GM12872 (cell line): ENCODE measurements around the gene ABCC10.

Experiments
- TF ChIP-seq, protein P1 (sequence below): IDR thresholded peaks from 3 replicates; pipeline ENCODE4 v1.5.1; 2011; ENCODE audit warnings: low read depth, mild to moderate bottlenecking, low read length, moderate library complexity; ENCODE audit not compliant: insufficient read depth

The ABCC10 gene

DNA sequence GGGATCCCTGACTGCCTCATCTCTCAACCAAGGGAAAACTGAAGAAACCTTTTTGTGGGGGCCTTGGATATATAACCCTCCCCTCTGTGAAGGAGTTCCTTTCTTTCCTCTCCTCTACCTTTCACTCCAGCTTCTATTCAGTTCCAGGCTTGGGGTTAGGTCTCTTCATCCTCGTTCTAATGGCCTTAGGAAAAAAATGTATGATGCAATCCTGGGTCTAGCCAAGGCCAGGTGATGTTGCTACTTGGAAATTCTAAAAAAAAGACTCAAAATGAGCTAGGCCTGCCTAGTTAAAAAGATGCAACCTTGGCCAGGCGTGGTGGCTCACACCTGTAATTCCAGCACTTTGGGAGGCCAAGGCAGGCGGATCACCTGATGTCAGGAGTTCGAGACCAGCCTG is 7.6 kb downstream of the ABCC10 start:
- TF ChIP-seq, protein P1, sequence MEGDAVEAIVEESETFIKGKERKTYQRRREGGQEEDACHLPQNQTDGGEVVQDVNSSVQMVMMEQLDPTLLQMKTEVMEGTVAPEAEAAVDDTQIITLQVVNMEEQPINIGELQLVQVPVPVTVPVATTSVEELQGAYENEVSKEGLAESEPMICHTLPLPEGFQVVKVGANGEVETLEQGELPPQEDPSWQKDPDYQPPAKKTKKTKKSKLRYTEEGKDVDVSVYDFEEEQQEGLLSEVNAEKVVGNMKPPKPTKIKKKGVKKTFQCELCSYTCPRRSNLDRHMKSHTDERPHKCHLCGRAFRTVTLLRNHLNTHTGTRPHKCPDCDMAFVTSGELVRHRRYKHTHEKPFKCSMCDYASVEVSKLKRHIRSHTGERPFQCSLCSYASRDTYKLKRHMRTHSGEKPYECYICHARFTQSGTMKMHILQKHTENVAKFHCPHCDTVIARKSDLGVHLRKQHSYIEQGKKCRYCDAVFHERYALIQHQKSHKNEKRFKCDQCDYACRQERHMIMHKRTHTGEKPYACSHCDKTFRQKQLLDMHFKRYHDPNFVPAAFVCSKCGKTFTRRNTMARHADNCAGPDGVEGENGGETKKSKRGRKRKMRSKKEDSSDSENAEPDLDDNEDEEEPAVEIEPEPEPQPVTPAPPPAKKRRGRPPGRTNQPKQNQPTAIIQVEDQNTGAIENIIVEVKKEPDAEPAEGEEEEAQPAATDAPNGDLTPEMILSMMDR: no peak

DNA sequence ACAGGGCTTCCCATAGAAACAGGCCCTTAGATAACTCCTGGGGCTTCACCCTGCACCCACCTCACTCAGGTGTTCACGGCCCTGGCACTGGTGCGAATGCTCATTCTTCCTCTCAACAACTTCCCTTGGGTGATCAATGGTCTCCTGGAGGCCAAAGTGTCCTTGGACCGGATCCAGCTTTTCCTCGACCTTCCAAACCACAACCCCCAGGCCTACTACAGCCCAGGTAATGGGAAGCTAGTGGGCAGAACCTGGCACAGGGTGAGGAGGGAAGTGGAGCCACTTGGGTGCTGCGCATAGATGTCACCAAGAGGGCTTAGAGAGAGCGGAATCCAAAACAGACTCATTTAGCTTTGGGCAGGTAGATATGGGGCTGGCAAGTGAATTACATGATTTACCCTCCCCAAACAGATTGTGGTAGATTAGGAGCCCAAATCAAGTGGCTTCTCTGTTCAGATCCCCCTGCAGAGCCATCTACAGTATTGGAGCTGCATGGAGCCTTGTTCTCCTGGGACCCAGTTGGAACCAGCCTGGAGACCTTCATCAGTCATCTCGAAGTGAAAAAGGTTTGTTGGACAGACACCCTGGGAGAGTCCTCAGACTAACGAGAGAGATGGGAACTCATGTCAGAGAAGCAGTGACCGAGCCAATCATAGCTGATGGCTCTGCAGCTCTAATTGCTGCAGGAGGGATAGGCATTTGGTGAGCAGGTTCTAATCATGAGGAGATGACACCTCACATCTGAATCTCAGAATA is 8.5 kb downstream of the ABCC10 start:
- TF ChIP-seq, protein P1: no peak

DNA sequence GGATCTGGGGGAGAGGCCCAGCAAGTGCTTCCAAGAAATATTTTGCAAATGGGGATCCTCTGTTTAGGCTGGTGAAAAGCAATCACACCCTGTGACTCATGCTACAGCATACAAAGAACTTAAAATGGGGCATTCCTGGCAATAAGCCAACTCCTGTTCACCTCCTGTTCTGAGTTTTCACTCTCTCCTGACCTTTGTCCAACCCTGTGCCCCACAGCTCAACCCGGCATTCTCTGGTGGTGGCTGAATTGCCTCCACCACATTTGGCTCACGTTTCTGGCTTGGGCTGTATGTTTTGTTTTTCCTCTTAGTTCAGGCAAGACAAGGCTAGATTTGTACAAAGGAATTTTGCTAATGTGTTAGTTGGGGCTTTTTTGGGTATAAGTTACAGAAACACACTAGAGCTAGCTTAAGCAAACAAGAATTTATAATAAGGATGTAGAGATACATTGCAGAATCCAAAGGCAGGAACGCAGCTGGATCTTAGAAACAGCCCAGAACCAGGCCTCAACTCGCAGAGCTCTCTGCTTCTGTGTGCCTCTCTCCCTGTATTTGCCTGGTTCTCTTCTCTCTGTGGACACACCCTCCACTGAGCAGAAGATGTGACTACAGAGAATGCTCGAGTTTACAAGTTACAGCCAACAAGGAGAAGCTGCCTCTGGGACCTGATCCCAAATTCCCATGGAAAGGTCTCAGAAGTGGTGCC is 9.4 kb downstream of the ABCC10 start:
- TF ChIP-seq, protein P1: no peak

DNA sequence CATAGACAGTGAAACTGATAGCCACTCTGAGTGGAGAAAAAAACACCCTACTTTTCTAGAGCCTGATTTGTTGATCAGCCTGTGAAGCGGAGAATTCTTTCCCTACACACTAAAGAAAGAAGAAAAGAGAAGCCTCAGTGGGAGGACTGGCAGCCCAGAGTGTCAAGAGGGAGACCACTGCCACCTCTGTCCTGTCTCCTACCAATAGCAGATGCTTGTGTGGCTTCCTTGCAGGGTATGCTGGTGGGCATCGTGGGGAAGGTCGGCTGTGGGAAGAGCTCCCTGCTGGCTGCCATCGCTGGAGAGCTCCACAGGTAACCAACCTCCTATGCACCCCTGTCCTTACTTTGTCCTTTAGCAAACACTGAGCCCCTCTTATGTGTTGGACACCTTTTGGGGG is 10.4 kb downstream of the ABCC10 start:
- TF ChIP-seq, protein P1: no peak

DNA sequence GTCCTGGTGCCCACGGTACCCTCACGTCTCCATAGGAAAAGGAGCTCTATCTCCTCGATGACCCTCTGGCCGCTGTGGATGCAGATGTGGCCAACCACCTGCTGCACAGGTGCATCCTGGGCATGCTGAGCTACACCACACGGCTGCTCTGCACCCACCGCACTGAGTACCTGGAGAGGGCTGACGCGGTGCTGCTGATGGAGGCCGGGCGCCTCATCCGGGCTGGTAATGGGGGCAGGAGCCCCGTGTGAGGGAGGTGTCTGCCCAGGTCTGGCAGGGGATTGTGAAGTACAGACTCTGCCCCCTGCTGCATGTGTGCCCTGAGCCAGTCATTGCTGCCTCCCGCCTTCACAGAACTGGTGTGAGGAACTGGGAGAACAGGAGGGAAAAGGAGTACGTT is 15.6 kb downstream of the ABCC10 start:
- TF ChIP-seq, protein P1: no peak

DNA sequence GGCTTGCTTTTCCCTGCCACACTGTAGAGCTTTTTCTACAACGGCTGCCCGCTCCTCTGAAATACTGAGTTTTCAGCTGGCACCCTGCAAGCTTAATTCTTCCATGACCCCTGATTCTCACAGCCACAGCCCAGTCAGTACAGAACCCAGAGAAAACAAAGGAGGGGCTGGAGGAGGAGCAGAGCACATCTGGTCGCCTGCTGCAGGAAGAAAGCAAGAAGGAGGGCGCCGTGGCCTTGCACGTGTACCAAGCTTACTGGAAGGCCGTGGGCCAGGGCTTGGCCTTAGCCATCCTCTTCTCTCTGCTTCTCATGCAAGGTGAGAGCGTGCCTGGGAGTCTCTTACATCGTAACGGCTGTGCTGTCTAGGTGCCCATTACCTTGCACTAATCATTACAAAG is 16.7 kb downstream of the ABCC10 start:
- TF ChIP-seq, protein P1: no peak

DNA sequence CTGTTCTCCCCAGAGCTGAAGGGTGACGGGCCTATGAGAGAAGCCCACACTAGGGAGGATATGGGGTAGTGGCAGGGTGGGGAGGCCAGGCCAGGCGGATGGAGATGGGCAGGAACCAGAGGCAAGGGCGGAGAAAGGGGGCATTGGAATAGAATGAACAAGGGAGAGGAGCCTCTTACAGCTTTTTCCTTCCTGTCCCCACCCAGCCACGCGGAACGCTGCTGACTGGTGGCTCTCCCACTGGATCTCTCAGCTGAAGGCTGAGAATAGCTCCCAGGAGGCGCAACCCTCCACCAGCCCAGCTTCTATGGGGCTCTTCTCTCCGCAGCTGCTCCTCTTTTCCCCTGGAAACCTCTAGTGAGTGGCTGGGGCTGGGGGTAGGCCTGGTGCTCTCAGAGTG is 17.2 kb downstream of the ABCC10 start:
- TF ChIP-seq, protein P1: no peak
